ENCODE measurements around the gene MEX3D. TPM values are rescaled to one million over a fixed set of nuclear protein-coding genes. Genes with fewer than 3 reads are reported as not detected.

The MEX3D gene
- total RNA-seq, 2 donors from 2014 or later, result 18.8 to 21.8 TPM

- Histone ChIP-seq H3K4me1 (no peaks in the 10 kb centered on the region), H3K27me3 (no peaks in the 10 kb centered on the region), H3K36me3 (replicated peaks in 1 of 2; ENCODE audit: insufficient read depth in 1 of 2, low read depth in 2 of 2) (peaks cover 3 to 7% of the 10 kb centered on the region in 2 donors), H3K4me3 (no peak overlapping the region), H3K9me3 (no peaks in the 10 kb centered on the region), H3K27ac (no peak overlapping the region)
- intact Hi-C loops (cut with DNase I), result no loop called here
- TF ChIP-seq POLR2A (IDR thresholded peaks at IDR 0.05) (no peak), CTCF (IDR thresholded peaks at IDR 0.05) (no peak)
- DNase-seq (no peak), ATAC-seq (no peak)
- 77 to 82% methylated on average over 18 to 22 of the region's 22 CpGs for WGBS, 2 donors
Measured at GRCh38 chr19:1575323-1576241, 7.5 kb upstream of the MEX3D start.

GRCh38 chr19:1574354-1575136 is 6.4 kb upstream of the MEX3D start:
- 81 to 83% methylated on average over 11 to 33 of the region's 34 CpGs for WGBS, 2 donors
- Histone ChIP-seq H3K36me3 (replicated peaks in 1 of 2; ENCODE audit: insufficient read depth in 1 of 2, low read depth in 2 of 2) (no peaks in the 10 kb centered on the region), H3K4me1 (no peaks in the 10 kb centered on the region), H3K27me3 (no peaks in the 10 kb centered on the region), H3K9me3 (no peaks in the 10 kb centered on the region), H3K27ac (no peak overlapping the region), H3K4me3 (no peak overlapping the region)
- ATAC-seq (no peak), DNase-seq (no peak)
- intact Hi-C loops (cut with DNase I), result no loop called here
- TF ChIP-seq CTCF (IDR thresholded peaks at IDR 0.05), result no peak
- TF ChIP-seq POLR2A (IDR thresholded peaks at IDR 0.05), result no peak

DNA sequence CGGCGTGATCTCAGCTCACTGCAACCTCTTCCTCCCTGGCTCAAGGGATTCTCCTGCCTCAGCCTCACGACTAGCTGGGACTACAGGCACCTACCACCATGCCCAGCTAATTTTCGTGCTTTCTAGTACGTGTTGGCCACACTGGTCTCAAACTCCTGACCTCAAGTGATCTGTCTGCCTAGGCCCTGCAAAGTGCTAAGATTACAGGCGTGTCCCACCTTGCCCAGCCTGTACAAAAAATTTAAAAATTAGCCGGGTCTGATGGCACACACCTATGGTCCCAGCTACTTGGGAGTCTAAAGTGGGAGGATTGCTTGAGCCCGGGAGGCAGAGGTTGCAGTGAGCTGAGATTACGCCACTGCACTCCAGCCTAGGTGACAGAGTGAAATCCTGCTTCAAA is 4.7 kb upstream of the MEX3D start:
- intact Hi-C loops (cut with DNase I), result no loop called here
- peaks cover 5% of the 10 kb centered on the region for H3K4me1 ChIP-seq
- WGBS, 2 donors, result 72 to 81% methylated on average over 9 of the region's 9 CpGs
- ATAC-seq (no peak), DNase-seq (no peak)
- H3K9me3 ChIP-seq, result no peaks in the 10 kb centered on the region
- no peaks in the 10 kb centered on the region for H3K36me3 ChIP-seq (replicated peaks in 1 of 2; ENCODE audit: insufficient read depth in 1 of 2, low read depth in 2 of 2)
- TF ChIP-seq CTCF (IDR thresholded peaks at IDR 0.05), result no peak
- TF ChIP-seq POLR2A (IDR thresholded peaks at IDR 0.05), result no peak
- H3K4me3 ChIP-seq, result no peak overlapping the region
- no peaks in the 10 kb centered on the region for H3K27me3 ChIP-seq
- no peak overlapping the region for H3K27ac ChIP-seq

DNA sequence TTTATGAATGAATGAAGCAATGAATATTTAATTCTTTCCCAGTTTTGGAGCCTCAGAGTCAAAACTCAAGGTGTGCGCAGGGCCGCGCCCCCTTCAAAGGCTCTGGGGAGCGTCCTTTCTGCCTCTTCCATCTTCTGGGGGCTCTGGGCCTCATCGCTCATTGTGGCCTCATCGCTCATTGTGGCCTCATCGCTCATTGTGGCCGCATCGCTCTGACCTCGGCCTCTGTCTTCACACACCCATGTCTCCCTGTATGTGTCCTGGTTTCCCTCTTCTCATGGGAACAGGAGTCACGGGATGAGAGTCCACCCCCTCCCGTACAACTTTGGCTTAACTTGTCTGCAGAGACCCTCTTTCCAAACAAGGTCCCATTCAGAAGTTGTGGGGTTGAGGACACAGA is 3.2 kb upstream of the MEX3D start:
- TF ChIP-seq CTCF (IDR thresholded peaks at IDR 0.05) (no peak), POLR2A (IDR thresholded peaks at IDR 0.05) (no peak)
- no peaks in the 10 kb centered on the region for H3K36me3 ChIP-seq (replicated peaks in 1 of 2; ENCODE audit: insufficient read depth in 1 of 2, low read depth in 2 of 2)
- peaks cover 14% of the 10 kb centered on the region for H3K4me1 ChIP-seq
- no peak overlapping the region for H3K27ac ChIP-seq
- intact Hi-C loops (cut with DNase I), result no loop called here
- WGBS, 2 donors, result 85 to 88% methylated on average over 9 to 12 of the region's 12 CpGs
- ATAC-seq, result no peak
- no peak overlapping the region for H3K4me3 ChIP-seq
- H3K9me3 ChIP-seq, result no peaks in the 10 kb centered on the region
- no peaks in the 10 kb centered on the region for H3K27me3 ChIP-seq
- DNase-seq, result no peak

Measured in body of pancreas (tissue), 4 donors.